Peyer's patch (tissue), 4 donors: ENCODE results near the gene LARP4B. TPM values are rescaled to one million over a fixed set of nuclear protein-coding genes. Genes with fewer than 3 reads are reported as not detected.

Experiments
- DNase-seq, 3 donors: peaks; one replicate each; pipeline ENCODE4 v3.0.0-alpha.2; 2017 to 2019
- H3K27ac ChIP-seq, 4 donors: fragments of 200-600 bp; sonication (generic); one replicate each; pipeline ENCODE4 v1.5.1; 2016 to 2019
- H3K27me3 ChIP-seq, 2 donors: fragments of 200-600 bp; sonication (generic); one replicate each; pipeline ENCODE4 v1.5.1; 2019
- H3K36me3 ChIP-seq, 3 donors: fragments of 200-600 bp; sonication (generic); one replicate each; pipeline ENCODE4 v1.5.1; 2016 to 2019
- H3K4me1 ChIP-seq, 4 donors: fragments of 200-600 bp; sonication (generic); one replicate each; pipeline ENCODE4 v1.5.1; 2016 to 2019
- H3K4me3 ChIP-seq, 4 donors: fragments of 200-600 bp; sonication (generic); 1 replicate in 3 of 4; 2 replicates in 1 of 4; pipeline ENCODE4 v1.5.1; 2016 to 2019; ENCODE audit warnings: mild to moderate bottlenecking in 1 of 4
- H3K9me3 ChIP-seq, 4 donors: fragments of 200-600 bp; sonication (generic); one replicate each; pipeline ENCODE4 v1.5.1; 2016 to 2019; ENCODE audit warnings: mild to moderate bottlenecking in 1 of 4
- CTCF ChIP-seq, 6 experiments: fragments of 450-650 bp in 4 of 6; fragments of 200-600 bp in 2 of 6; sonication (generic) in 1 of 6; IDR thresholded peaks; one replicate each; pipeline ENCODE4 v1.5.1; 2017 to 2019; ENCODE audit warnings: antibody characterized with exemption in 6 of 6, mild to moderate bottlenecking in 3 of 6, moderate library complexity in 1 of 6
- POLR2A ChIP-seq, 2 donors: fragments of 450-650 bp; IDR thresholded peaks; one replicate each; pipeline ENCODE4 v1.5.1; 2017; ENCODE audit warnings: antibody characterized with exemption in 2 of 2, mild to moderate bottlenecking in 2 of 2, moderate library complexity in 2 of 2
- total RNA-seq, 4 donors: library from RNA; depleted of rRNA; stranded (reverse); fragments of >200 nt; gene quantifications; one replicate each; pipeline ENCODE4 v1.1.0, GENCODE V29; 2016

The LARP4B gene
- total RNA-seq, 4 donors from 2014 or later = 77.2 to 106 (median 93.3) TPM

DNA sequence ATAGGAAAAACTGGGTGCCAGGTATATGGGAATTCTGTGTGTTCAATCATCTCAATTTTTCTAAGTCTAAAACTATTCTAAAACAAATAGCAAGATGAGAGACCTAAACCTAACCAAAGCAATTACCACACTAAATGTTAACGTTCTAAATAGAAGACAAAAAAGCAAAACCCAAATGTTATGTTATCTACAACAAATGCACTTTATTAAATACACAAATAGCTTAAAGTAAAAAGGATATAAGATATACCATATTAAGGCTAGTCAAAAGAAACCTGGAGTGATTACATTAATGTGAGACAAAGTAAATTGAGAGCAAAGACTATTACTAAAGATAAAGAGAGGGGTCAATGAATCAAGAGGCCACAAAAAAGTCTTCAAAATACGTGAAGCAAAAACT is 81.4 kb downstream of the LARP4B start:
- TF ChIP-seq CTCF (IDR thresholded peaks at IDR 0.05) = no peak
- TF ChIP-seq POLR2A (IDR thresholded peaks at IDR 0.05) = no peak
- DNase-seq = no peak
- Histone ChIP-seq H3K4me3 (no peak overlapping the region), H3K27ac (no peak overlapping the region), H3K36me3 (peaks cover 0 to 19% (median 0%) of the 10 kb centered on the region in 3 donors), H3K9me3 (no peaks in the 10 kb centered on the region), H3K4me1 (peaks cover 0 to 5% (median 0%) of the 10 kb centered on the region in 4 donors), H3K27me3 (no peaks in the 10 kb centered on the region)

GRCh38 chr10:847868-848267 is 83.6 kb downstream of the LARP4B start:
- Histone ChIP-seq H3K4me1 (peaks cover 0 to 5% (median 0%) of the 10 kb centered on the region in 4 donors), H3K27ac (no peak overlapping the region), H3K36me3 (peaks cover 0 to 29% (median 0%) of the 10 kb centered on the region in 3 donors), H3K4me3 (no peak overlapping the region), H3K27me3 (no peaks in the 10 kb centered on the region), H3K9me3 (no peaks in the 10 kb centered on the region)
- TF ChIP-seq CTCF (IDR thresholded peaks at IDR 0.05) (no peak), POLR2A (IDR thresholded peaks at IDR 0.05) (no peak)
- no peak for DNase-seq

DNA sequence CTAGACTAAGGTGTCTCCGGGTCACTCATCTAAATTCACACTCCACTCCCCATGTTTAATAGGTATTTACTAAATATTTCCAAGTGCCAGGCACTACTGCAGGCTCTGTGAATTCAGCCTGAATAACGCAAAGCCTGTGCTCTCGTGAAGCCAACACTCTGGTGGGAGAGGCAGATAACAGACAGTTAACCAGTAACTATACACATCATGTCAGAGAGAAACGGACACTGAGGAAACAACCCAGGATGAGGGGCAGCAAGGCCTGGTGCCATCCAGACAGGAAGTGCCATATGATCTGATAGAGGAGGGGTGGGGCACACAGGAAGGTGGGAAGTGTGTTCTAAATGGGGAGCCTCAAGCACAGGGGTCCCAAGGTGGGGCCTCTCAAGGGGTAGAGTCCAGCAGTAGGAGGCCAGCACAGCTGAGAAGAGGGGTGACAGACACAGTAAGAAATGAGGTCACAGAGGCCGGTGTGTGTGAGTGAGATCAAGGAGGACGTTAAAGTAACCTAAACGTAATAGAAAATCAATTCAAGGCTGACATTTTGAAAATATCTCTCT is 85.3 kb downstream of the LARP4B start:
- Histone ChIP-seq H3K27me3 (no peaks in the 10 kb centered on the region), H3K9me3 (no peaks in the 10 kb centered on the region), H3K4me1 (peaks cover 0 to 5% (median 0%) of the 10 kb centered on the region in 4 donors), H3K27ac (no peak overlapping the region), H3K36me3 (peaks cover 0 to 44% (median 0%) of the 10 kb centered on the region in 3 donors), H3K4me3 (no peak overlapping the region)
- no peak for TF ChIP-seq CTCF (IDR thresholded peaks at IDR 0.05)
- no peak for TF ChIP-seq POLR2A (IDR thresholded peaks at IDR 0.05)
- DNase-seq = no peak

DNA sequence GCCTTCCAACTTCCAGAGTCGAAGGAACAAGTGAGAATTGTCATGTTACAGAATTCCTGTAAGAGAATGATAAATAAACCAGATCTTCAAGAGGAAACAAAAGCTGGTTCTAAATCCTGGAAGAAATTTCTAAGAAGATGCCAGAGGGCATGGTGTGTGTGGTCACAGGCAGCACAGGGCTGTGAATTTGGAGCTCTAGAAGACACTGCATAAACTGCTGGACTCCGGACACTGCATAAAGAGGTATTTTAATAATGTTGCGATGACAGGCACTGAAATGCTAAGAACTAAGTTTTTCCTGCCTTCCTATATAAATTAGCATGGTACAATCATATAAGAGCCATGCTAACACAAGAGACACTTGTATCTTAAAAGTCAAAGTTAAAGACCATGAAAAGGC is 86.0 kb downstream of the LARP4B start:
- TF ChIP-seq CTCF (IDR thresholded peaks at IDR 0.05) (no peak), POLR2A (IDR thresholded peaks at IDR 0.05) (no peak)
- no peaks in the 10 kb centered on the region for H3K27me3 ChIP-seq
- H3K4me3 ChIP-seq = no peak overlapping the region
- no peak overlapping the region for H3K27ac ChIP-seq
- no peak for DNase-seq
- H3K4me1 ChIP-seq = peaks cover 0 to 5% (median 0%) of the 10 kb centered on the region in 4 donors
- peaks cover 0 to 51% (median 0%) of the 10 kb centered on the region in 3 donors for H3K36me3 ChIP-seq
- no peaks in the 10 kb centered on the region for H3K9me3 ChIP-seq

DNA sequence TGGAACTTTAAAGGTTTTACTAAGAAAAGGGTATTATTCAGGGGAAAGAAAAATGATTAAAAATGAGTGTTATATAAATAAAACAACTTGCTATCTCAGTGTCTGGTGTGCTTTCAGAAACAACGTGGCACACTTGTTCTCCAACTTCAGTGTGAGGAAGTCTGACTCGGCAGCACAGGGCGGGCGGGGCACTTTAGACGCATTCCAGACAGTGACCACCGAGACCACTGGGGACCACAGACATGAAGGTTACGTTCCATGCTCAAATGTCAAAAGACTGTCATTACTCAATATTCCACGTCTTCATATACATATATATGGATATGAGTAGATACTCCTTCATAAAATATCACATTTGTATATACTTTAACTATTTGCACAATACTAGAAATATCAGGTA is 87.0 kb downstream of the LARP4B start:
- TF ChIP-seq POLR2A (IDR thresholded peaks at IDR 0.05) (no peak), CTCF (IDR thresholded peaks at IDR 0.05) (no peak)
- peaks cover 0 to 61% (median 0%) of the 10 kb centered on the region in 3 donors for H3K36me3 ChIP-seq
- no peak for DNase-seq

More for the DNA sequence above, 87.0 kb downstream of the LARP4B start:
- Histone ChIP-seq H3K27me3 (no peaks in the 10 kb centered on the region), H3K4me1 (peaks cover 0 to 5% (median 0%) of the 10 kb centered on the region in 4 donors), H3K9me3 (no peaks in the 10 kb centered on the region), H3K4me3 (no peak overlapping the region), H3K27ac (no peak overlapping the region)
